HG03159 (cell line): Measurements from ENCODE around the gene CYB561A3.
"Not testable (repeated sequence)": the region's sequence is repeated elsewhere in the genome, so short reads cannot be mapped to it uniquely, and the experiment has no call there.

Source experiments
- ATAC-seq: cut with Tn5 transposase; IDR thresholded peaks from one replicate; pipeline ENCODE4 v1.9.1; 2021; ENCODE audit warnings: mild to moderate bottlenecking, moderate library complexity; ENCODE audit not compliant: unreplicated experiment

CYB561A3 gene

GRCh38 chr11:61361741-61362541, at the start of gene CYB561A3, which contains the start of gene TMEM138:
CYB561A3 (minus strand) TSS chr11:61361882; CDS start chr11:61356713, 5,169 bp downstream.
TMEM138 (plus strand) TSS chr11:61362374; CDS start chr11:61364391, 2,017 bp downstream.
- peak; percentile 82 for ATAC-seq

DNA sequence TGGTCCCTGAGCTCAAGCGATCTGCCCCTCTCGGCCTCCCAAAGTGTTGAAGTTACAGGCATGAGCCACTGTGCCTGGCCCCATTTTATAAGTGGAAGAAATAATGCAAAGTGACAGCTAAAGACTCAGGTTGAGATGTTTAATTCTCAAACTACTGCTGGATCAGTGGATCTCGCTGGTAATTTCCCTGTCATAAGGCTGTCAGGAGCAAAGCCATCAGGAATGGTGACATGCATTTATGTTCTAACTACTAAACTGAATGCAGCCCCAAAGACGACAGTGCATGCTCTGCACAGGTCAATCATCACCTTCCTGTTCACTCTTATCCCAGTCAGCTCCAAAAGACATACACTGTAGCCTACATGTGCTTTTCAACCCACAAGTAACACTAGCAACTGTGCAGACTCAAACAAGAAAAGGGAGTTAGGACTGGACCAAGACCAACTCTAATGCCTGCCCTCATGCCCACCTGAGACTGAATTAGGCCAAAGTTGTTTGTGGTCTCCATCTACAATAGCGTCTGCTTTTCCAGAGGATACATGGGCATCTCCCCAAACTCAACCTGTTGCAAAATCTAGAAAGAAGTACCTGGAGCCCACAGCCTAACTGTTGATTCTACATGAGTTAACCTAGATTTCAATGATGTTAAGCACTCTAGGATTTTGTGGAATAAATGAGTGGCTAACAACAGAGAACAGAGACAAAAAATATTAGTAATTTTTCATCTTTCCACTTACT, 45.5 kb upstream of the CYB561A3 start:
- ATAC-seq = no peak

DNA sequence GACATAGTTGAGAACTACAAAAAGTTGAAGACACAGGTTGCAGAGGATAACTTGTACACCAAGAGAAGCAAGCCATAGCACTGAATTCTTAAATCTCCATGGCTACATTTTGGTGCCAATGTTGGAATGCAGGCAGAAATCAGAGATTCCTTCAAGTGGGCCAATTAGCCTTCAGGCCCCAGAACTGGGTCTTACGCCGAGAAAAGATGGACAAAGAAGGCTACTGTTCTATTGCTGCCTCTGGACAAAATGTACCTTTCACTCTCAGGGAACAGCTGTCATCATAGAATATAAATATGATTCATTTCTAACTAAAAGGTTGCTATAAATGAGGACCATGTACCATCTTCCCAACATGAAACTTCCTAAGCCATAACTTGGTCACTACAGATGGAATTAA, 44.4 kb upstream of the CYB561A3 start:
- no peak for ATAC-seq

- no peak for ATAC-seq
These were observed 43.0 kb upstream of the CYB561A3 start for GRCh38 chr11:61404641-61405040.

GRCh38 chr11:61404103-61404502, 42.4 kb upstream of the CYB561A3 start:
- ATAC-seq = no peak

DNA sequence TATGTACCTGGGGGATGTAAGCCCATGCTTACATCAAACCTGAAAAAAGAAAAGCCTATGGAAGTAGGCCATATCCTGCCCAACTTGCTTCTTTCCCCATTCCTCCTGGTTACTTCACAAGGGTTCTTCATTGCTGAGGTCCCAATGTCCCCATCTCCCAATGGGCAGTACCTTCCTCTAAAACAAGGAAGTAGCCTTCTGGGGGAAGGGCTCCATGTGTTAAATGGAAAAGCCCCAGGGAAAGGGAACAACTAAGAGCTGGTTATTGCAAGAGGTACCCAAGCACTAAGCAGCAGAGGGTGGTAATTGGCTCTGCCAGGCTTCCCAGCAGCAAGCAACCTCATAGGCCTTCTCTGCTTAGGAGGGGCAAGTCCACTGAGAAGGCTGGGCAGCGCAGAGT, 42.0 kb upstream of the CYB561A3 start:
- no peak for ATAC-seq

DNA sequence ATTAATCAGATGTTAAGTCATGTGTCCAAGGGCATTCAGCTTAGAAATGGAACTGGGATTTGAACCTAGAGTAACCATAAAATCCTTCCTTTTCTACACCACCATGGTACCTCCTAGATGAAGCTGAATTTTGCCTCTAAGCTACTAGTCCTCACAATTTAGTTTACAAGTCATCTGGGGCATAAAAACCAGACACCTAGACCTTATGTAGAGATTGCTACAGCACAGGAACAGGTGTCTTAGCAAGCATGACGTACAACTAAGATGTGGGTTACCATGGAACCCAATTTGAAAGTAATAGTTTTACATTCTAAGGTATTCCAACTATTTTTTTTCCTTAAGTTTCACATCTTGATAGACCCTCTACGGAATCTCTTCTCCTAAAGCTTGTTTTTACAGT, 39.9 kb upstream of the CYB561A3 start:
- ATAC-seq = no peak

GRCh38 chr11:61401173-61401572, 39.5 kb upstream of the CYB561A3 start:
- ATAC-seq = no peak

- ATAC-seq = no peak
These were observed 31.4 kb upstream of the CYB561A3 start for GRCh38 chr11:61392981-61393595.

- no peak for ATAC-seq
These were observed 28.5 kb upstream of the CYB561A3 start for GRCh38 chr11:61390161-61390560.

GRCh38 chr11:61384271-61385242, 22.9 kb upstream of the CYB561A3 start:
- ATAC-seq = no peak

DNA sequence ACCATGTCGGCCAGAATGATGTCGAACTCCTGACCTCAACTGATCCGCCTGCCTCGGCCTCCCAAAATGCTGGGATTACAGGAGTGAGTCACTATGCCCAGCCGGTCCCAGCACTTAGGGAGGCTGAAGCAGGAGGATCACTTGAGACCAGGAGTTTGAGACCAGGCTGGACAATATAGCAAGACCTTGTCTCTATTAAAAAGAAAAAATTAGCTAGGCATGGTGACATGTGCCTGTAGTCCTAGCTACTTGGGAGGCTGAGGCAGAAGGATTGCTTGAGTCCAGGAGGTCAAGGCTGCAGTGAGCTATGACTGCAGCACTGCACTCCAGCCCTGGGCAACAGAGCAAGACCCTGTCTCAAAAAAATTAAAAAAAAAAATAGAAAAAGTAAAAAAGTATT, 22.2 kb upstream of the CYB561A3 start:
- not testable (repeated sequence) for ATAC-seq

DNA sequence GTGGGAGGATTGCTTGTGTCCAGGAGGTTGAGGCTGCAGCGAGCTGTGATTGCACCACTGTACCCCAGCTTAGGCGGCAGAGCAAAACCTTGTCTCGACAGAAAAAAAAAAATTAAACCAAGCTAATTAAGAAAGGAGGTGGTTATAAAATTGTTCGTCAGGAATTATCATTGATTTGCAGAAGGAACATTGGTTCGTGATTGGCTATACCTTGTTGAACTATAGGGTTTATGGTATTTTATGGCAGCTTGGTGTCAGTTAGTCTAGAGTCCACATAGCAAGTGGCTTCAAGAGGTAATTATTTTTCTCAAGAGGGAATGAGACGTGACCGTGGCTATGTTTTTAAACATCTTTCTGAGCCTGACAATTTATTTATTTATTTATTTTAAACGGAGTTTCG, 19.2 kb upstream of the CYB561A3 start:
- no peak for ATAC-seq

- no peak for ATAC-seq
These were observed 17.1 kb upstream of the CYB561A3 start for GRCh38 chr11:61378713-61379313.

DNA sequence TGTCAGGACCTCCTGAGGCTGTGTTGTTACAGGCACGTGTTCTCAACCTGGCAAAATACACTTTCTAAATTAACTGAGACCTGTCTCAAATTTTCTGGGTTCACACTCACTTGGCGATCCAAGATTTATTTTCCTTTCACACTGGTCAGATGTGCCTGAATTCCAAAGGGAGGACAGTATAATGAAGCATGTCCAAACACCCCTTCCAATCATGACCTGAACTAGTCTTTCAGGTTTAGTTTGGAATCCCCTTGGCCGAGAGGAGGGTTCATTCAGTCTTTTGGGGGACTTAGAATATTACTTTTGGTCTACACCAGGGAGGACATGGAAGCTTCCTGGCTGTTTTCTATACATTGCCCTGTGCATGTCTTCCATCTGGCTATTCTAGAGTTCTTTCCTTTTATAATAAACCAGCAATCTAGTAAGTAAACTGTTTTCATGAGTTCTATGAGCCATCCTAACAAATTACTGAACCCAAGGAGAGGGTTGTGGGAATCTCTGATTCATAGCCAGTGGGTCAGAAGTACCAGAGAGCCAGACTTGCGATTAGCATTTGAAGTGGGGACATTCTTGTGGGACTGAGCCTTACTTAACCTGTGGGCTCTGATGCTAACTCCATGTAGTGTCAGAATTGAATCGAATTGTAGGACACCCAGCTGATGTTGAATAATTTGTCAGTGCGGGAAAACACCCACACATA, 15.9 kb upstream of the CYB561A3 start:
- ATAC-seq = no peak

GRCh38 chr11:61375761-61376108, 14.1 kb upstream of the CYB561A3 start:
- ATAC-seq = no peak

DNA sequence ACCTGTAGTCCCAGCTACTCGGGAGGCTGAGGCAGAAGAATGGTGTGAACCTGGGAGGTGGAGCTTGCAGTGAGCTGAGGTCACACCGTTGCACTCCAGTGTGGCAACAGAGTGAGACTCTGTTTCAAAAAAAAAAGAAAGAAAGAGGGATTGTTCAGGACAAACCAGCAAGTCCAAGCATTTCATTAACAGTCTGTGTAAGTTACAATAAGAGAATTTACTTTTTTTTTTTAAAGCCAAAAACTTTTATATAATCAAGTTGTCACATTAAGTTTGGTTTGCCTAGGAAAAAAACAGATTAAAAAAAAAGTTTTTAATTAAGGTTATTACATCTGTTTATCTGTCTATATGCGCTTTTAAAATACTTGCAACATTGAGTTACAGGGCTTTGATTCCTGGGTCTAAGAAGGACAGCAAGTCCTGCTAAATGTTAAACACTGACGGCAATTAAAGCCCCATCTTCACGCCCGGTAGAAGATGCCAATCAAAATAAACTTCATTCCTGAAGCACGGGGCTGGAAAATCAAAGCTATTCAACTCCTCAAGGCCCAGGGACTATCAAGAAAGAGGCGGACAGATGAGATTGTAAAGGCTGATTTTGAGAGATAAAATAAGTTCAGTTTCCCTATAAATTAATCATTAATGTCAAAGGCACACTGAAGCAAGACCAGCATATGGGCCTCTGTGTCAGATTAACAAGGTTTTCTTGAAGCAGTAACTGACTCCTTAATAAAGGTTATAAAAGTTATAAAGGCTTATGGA, 11.2 kb upstream of the CYB561A3 start:
- ATAC-seq = no peak

DNA sequence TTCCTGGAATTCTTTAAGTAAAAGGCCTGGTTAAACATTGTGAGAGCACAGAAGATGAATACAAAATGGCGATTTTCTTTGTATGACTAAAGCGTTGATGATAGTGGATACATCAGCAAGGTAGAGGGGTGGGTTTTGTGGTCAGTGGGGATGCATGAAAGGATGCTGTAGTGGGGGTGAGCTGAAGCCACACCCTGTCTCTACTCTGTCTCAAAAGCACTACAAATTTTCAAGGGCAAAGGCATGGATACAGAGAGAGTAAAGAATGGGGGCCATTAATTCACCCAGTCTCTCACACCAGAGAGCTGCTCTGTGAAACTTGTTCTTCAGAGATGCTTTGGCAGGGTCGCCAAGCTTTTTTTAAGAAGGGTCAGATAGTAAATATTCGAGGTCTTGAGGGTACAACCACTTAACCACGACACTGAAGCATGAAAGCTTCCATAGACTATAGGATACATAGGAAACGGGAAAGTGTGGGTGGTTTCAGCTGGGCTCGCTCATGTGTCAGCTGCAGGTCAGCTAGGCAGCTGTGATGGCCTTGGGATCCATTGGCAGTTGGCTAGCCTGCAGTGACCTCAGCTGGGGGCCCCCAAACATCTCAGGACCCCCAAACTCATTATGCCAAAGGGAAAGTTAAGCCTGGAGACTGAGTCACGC, 8.8 kb upstream of the CYB561A3 start:
- no peak for ATAC-seq
